Chondrocyte (in vitro differentiated cells): ENCODE measurements around the gene UMAD1. TPM values are rescaled to one million over a fixed set of nuclear protein-coding genes. Genes with fewer than 3 reads are reported as not detected.

ENCODE experiments used
- DNase-seq: peaks from one replicate; pipeline ENCODE4 v3.0.0; 2021; ENCODE audit warnings: mixed read lengths, low spot score
- H3K27ac Mint-ChIP-seq: one replicate; pipeline ENCODE4 v1.8.0; 2021; ENCODE audit warnings: mild to moderate bottlenecking, moderate library complexity, mixed read lengths; ENCODE audit not compliant: unreplicated experiment
- H3K27me3 Mint-ChIP-seq: 2 replicates; pipeline ENCODE4 v1.8.0; 2021; ENCODE audit warnings: low read depth, mixed read lengths
- H3K36me3 Mint-ChIP-seq: 2 replicates; pipeline ENCODE4 v1.8.0; 2021; ENCODE audit warnings: low read depth, mixed read lengths
- H3K4me1 Mint-ChIP-seq: 2 replicates; pipeline ENCODE4 v1.8.0; 2021; ENCODE audit warnings: low read depth, mild to moderate bottlenecking, mixed read lengths
- H3K4me3 Mint-ChIP-seq: one replicate; pipeline ENCODE4 v1.8.0; 2021; ENCODE audit warnings: mild to moderate bottlenecking, moderate library complexity, mixed read lengths; ENCODE audit not compliant: unreplicated experiment
- H3K9me3 Mint-ChIP-seq: 2 replicates; pipeline ENCODE4 v1.8.0; 2021; ENCODE audit warnings: low read depth, mixed read lengths
- long read RNA-seq: library from polyadenylated mRNA; stranded (forward); transcript quantifications from one replicate; pipeline ENCODE4 v2.0.0, GENCODE V29; 2021
- total RNA-seq: library from RNA; stranded (reverse); gene quantifications from 3 replicates; pipeline ENCODE4 v1.2.1, GENCODE V29; 2021
- TF ChIP-seq, protein P1 (sequence below): fragments of 200-600 bp; sonication (generic); IDR thresholded peaks from 2 replicates; pipeline ENCODE4 v1.5.0; 2021; ENCODE audit warnings: antibody characterized with exemption, mild to moderate bottlenecking, moderate library complexity

UMAD1 gene
- 5.5 to 7.8 TPM (median 6.4 TPM) in 3 replicates for total RNA-seq
- long read RNA-seq, partial matches to known transcripts, result 1 of 13 reads
- long read RNA-seq, other reads (novel, unspliced or antisense), result 10 of 13 reads

DNA sequence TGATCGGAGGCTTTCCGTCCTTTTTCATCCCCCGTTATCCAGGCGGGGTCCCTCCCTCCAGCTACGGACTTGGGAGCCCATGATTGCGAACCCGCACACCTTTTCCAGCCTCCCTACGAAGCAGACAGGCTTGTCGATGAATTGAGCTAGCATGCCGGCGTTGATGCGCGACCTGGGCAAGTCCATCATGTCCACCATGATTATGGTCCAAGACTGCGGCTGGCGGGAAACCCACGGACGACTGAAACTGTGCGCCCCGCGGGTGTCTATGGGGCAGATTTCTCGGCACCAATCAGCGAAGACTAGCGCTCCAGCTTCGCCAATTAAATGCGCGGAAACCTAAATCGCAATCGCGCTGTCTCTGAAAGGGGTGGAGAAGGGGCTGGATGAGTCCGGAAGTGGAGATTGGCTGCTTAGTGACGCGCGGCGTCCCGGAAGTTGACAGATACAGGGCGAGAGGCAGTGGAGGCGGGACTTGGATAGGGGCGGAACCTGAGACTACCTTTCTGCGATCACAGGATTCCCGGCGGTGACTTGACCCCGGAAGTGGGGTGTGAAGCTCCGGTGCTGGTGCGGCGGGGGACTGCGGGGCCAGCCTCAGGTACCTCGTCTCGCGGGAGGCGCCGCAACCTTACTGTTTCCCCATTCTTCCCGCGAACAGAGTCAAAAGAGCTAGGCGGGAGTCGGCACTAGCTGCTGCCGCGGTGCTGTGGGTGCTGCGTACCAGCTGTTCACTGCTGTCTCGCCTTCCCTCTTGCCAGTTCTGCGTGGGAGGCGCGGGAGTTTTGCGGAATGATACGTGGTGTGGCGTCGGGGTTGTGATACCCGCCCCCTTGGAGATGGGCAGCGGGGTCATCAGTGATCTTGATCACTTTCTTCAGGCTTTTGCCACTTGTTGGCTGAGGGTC lies at the start of gene UMAD1:
Gene UMAD1, plus strand, starts transcription at position 532 of the 908 bp plus-strand sequence. CDS start 32,620 bp downstream, outside the sequence.
- no peaks in the 10 kb centered on the region for H3K9me3 Mint-ChIP-seq
- TF ChIP-seq, protein P1, sequence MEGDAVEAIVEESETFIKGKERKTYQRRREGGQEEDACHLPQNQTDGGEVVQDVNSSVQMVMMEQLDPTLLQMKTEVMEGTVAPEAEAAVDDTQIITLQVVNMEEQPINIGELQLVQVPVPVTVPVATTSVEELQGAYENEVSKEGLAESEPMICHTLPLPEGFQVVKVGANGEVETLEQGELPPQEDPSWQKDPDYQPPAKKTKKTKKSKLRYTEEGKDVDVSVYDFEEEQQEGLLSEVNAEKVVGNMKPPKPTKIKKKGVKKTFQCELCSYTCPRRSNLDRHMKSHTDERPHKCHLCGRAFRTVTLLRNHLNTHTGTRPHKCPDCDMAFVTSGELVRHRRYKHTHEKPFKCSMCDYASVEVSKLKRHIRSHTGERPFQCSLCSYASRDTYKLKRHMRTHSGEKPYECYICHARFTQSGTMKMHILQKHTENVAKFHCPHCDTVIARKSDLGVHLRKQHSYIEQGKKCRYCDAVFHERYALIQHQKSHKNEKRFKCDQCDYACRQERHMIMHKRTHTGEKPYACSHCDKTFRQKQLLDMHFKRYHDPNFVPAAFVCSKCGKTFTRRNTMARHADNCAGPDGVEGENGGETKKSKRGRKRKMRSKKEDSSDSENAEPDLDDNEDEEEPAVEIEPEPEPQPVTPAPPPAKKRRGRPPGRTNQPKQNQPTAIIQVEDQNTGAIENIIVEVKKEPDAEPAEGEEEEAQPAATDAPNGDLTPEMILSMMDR, result no peak

DNA sequence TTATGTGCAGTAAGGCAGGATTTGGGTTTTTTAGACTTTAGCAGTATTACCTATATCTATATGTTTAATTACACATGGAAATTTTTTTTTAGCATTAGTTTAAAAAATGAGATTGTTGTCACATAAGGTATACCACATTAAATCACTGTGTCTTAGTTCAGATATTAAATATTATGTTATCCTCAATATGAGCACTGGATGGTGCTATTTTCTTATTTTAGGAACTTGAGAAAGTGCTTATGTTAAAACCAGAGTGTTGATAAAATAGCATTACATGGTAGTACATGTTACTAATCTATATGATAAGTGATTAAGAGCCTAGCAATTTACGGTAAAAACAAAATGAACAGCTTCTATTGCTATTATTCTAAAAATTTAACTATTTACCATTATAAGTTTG lies 45.1 kb upstream of the UMAD1 start:
- TF ChIP-seq, protein P1, result peak; percentile 83
- Mint-ChIP-seq H3K4me3 (no peak overlapping the region), H3K9me3 (no peaks in the 10 kb centered on the region), H3K4me1 (no peaks in the 10 kb centered on the region), H3K36me3 (peaks cover 13% of the 10 kb centered on the region), H3K27ac (no peak overlapping the region), H3K27me3 (no peaks in the 10 kb centered on the region)
- no peak for DNase-seq

More for the DNA sequence above, at the start of gene UMAD1:
- Mint-ChIP-seq H3K4me3 (peak within 1 kb of the TSS; percentile 97), H3K4me1 (peaks cover 18% of the 10 kb centered on the region), H3K36me3 (peaks cover 4% of the 10 kb centered on the region), H3K27ac (peak within 1 kb of the TSS; percentile 94), H3K27me3 (no peaks in the 10 kb centered on the region)
- peak; percentile 99 for DNase-seq

DNA sequence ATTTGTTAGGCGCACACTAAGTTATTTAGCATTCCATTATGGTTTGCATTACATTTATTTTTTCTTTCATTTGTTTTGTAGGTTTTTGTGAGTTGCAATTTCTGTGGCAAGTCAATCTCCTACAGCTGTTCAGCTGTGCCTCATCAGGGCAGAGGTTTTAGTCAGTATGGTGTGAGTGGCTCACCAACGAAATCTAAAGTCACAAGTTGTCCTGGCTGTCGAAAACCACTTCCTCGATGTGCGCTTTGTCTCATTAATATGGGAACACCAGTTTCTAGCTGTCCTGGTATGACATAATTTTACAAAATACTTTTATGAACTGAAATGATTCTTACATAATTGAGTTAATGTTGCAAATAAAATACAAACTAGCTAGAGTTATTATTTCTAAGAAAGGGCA lies 44.4 kb upstream of the UMAD1 start:
- Mint-ChIP-seq H3K4me3 (no peak overlapping the region), H3K36me3 (peaks cover 11% of the 10 kb centered on the region), H3K9me3 (no peaks in the 10 kb centered on the region), H3K27ac (no peak overlapping the region), H3K27me3 (no peaks in the 10 kb centered on the region), H3K4me1 (no peaks in the 10 kb centered on the region)
- TF ChIP-seq, protein P1, result no peak
- DNase-seq, result no peak

DNA sequence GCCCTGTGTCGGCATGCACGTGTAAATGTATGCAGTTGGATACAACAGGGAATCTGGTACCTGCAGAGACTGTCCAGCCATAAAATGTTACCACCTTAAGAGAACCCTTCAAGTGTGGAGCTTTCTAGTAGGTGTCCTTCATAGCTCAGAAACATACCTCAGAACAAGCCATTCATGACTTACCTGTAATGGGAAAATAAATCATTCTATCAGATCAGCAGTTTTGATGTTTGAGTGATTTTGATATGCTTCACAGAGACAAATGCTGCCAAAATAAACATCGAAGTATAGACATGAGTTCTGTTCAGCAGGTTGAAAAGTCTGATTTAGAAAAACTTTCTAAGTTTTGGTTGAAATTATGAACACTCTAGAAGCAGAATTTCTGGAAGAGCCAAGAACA lies 33.5 kb upstream of the UMAD1 start:
- Mint-ChIP-seq H3K9me3 (no peaks in the 10 kb centered on the region), H3K27me3 (no peaks in the 10 kb centered on the region), H3K36me3 (peaks cover 3% of the 10 kb centered on the region), H3K4me1 (no peaks in the 10 kb centered on the region), H3K4me3 (no peak overlapping the region), H3K27ac (no peak overlapping the region)
- TF ChIP-seq, protein P1, result no peak
- no peak for DNase-seq

DNA sequence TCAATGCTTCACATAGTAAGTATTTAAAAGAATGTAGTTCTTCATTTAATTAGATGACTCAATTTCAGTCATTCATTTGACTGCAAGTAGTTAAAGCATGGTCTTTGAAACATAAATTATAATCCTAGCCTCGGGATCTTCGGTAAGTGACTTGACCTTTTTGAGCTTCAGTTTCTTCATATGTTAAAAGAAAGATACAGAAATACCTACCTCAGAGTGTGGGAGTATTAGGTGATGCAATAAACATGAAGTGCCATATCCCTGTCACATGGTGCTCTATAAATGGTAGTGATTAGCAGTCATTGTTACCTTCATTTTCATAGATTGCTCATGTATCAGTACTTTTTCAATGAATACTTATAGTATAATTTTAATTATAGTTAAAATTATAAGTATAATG lies 31.2 kb upstream of the UMAD1 start:
- TF ChIP-seq, protein P1, result no peak
- Mint-ChIP-seq H3K4me3 (no peak overlapping the region), H3K4me1 (no peaks in the 10 kb centered on the region), H3K9me3 (no peaks in the 10 kb centered on the region), H3K36me3 (peaks cover 3% of the 10 kb centered on the region), H3K27ac (no peak overlapping the region), H3K27me3 (no peaks in the 10 kb centered on the region)
- no peak for DNase-seq
